ENCODE results near the gene GFPT2.

DNA sequence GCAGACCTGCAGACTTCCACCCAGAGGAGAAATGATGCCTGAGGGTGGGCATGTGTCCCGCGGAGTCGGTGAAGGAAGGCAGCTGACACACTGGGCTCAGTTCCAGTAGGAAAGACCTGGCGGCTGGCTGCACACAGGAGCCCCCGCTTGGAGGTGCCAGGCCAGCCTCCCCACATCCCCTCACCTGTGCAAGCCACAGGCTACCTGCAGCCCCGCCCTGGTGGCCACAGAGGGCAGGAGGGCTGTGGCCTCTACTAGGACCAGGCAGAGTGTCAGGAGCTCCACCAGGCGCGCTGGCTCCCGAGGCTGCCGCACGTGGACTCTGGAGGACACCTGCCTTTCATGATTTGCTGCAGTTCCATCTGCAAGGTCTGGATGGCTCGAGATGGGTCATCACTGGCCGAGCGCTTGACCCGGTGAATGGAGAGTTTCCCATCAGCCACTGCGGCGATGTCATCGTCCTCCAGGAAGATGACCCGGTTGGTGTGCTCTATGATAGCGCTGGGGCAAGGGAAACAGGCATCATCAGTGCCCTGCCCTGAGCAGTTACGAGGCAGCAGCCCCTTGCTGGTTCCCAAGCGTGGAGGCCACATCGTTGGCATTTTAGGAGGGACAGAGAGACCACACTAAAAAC, 34.6 kb downstream of the GFPT2 start:
- TF ChIP-seq POLR2A (IDR thresholded peaks at IDR 0.05), result no peak
- TF ChIP-seq, protein P1, sequence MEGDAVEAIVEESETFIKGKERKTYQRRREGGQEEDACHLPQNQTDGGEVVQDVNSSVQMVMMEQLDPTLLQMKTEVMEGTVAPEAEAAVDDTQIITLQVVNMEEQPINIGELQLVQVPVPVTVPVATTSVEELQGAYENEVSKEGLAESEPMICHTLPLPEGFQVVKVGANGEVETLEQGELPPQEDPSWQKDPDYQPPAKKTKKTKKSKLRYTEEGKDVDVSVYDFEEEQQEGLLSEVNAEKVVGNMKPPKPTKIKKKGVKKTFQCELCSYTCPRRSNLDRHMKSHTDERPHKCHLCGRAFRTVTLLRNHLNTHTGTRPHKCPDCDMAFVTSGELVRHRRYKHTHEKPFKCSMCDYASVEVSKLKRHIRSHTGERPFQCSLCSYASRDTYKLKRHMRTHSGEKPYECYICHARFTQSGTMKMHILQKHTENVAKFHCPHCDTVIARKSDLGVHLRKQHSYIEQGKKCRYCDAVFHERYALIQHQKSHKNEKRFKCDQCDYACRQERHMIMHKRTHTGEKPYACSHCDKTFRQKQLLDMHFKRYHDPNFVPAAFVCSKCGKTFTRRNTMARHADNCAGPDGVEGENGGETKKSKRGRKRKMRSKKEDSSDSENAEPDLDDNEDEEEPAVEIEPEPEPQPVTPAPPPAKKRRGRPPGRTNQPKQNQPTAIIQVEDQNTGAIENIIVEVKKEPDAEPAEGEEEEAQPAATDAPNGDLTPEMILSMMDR (IDR thresholded peaks at IDR 0.05), result no peak

All from esophagus squamous epithelium (tissue), 4 donors.